GM18861 (cell line): ENCODE data around the gene SULT2B1.
"Not testable (repeated sequence)": the region's sequence is repeated elsewhere in the genome, so short reads cannot be mapped to it uniquely, and the experiment has no call there.

Source experiments
- ATAC-seq: cut with Tn5 transposase; IDR thresholded peaks from one replicate; pipeline ENCODE4 v1.9.1; 2021; ENCODE audit not compliant: unreplicated experiment

Gene SULT2B1

DNA sequence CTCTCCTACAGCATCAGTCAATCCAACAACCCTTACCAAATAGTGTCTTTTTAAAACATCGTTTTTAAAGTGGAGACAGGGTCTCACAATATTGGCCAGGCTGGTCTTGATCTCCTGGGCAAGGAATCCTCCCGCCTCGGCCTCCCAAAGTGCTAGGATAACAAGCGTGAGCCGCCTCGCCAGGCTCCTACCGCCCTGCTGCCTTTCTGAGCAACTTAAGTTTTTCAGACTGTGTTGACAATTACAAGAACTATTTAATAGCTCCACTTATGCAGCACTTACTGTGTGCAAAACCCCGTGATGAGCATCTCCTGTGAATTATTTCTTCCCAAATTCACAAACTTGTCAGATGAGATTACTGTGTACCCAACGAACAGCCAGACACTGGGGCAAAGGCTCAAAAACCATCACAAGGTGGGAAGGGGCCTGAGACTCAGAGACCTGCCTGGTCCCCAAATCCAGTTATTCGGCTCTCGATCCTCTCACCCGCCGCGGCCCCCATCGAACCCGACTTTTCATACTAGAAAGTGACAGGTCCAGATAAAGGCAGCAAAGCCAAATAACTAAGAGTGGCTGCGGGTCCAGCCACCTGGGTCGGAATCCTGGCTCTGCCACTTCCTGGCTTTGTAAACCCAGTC is 66.4 kb downstream of the SULT2B1 start:
- no peak for ATAC-seq

DNA sequence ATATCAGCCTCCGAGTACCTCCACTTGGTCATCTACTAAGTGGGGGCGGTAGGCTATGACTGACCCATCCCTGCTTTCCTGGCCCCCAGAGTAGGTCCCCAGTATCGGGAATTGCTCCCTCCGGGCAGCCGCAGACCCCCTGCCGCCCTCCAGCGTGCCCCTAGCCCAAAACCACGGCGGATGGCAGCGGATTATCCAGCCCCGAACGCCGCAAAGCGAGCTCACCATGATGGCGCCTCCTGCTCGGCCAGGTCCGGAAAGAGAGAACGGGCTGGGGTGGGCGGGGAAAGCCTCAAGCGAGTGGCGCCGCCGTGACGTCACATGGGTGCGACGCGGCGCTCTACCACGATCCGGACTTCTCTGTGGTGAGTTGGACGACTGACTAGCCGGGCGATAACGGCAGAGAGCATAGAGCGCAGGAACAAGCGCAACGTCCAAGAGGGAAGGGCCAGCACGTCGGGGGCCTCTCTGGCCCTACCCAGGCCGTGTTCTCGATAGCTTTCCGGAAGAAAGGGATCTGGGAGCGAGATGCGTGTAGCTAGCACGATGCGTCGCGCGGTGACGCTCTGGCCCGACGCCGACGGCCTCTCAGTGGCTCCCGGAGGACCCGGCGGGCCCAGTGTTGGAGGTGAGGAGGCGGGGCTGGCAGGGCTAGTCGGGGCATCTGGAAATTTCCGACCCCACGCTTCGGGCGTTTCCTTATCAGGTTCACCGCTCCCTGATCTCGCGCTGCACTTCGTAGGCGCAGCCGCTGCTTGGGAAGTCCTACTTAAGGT is 67.1 kb downstream of the SULT2B1 start, which contains the start of the genes RPL18 and SPHK2:
RPL18 (minus strand) TSS at position 263 of the 776 bp plus-strand sequence; CDS start at position 228, 35 bp downstream.
SPHK2 (plus strand) TSS at position 591 of the 776 bp plus-strand sequence. CDS start 1,009 bp downstream, outside the sequence.
- peak; percentile 87 for ATAC-seq

DNA sequence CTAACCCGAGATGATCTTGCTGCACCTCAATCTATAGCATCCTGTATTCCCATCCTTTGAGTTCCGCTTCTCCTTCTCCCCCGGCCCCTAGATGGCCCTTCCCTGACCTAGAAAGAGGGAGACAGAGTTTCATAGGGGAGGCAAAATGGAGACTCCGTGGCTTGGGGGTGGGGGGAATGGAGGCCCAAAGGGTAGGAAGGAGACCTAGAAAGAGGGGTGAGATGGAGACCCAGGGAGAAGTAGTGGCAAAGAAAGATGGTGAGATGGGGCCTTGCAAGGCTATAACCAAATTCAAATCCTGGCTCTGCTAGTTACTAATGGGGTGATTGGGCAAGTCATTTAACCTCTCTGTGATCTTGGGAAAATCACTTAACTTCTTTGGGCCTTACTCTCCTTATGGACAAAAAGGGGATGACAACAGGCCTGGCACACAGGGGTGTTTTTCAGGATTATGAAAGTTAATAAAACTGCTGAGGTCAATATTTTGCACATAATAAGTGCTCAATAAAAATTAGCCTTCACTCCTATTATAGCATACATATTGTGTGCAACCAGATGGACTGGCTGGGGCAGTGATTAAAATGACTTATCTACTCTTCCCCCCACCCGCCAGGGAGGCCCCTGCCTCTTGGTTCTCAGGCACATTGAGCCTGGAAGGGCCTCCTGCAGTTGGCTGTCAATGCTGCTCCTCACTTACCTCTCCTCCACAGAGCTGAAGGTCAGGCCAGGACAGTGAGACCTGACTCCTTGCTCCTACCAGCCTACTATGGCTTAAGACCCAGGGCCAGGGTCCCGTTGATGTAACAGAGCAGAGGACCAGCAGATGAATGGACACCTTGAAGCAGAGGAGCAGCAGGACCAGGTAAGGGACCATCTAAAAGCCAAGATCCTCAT is 68.0 kb downstream of the SULT2B1 start:
- ATAC-seq = no peak

DNA sequence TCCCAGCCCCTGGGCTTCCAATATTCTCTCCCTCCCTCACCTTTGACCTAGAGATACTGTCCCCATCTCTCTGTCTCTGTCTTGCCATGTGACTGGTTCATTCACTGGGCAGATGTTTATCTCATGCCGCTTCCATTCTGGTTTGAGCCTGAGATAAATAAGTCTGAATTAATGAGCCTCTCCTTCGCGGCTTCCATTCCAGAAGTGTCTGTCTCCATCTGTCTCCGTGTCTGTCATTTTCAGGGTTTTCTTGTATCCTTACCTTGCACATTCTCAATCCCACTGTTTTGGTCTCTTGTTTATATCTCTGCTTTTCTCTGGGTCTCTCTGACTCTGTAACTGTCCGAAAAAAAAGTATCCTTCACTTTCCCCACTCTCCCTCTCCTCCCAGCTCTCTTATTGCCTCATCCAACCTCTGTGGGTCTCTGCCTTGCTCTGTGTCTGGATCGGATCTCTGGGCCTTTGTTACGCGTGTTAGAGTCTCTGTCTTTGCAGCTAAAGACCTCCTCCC is 71.6 kb downstream of the SULT2B1 start:
- no peak for ATAC-seq

DNA sequence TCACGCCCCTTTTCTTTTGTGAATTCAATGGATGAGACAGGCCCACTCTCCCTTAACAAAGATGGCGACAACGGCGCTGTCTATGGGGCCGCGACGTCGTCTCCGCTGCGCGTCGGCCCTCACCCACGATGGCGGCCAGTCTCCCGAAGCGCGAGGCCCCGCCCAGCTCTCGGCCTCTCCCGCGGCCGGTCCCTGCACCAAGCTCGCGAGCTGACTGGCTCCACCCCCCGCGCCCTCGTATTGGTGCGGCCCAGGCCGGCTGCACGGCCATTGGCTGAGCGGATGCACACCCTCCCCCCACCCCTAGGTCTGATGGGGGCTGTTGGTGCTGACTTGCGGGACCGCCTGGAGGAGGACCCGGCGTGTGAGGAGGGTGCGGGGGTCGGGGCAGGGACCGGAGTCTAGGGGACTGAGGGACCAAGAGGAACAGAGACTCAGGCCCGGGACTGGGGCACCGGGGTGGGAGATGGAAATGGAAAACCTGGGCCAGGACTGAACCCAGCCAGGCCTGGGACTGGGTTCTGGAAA is 72.2 kb downstream of the SULT2B1 start:
- peak; percentile 39 for ATAC-seq

DNA sequence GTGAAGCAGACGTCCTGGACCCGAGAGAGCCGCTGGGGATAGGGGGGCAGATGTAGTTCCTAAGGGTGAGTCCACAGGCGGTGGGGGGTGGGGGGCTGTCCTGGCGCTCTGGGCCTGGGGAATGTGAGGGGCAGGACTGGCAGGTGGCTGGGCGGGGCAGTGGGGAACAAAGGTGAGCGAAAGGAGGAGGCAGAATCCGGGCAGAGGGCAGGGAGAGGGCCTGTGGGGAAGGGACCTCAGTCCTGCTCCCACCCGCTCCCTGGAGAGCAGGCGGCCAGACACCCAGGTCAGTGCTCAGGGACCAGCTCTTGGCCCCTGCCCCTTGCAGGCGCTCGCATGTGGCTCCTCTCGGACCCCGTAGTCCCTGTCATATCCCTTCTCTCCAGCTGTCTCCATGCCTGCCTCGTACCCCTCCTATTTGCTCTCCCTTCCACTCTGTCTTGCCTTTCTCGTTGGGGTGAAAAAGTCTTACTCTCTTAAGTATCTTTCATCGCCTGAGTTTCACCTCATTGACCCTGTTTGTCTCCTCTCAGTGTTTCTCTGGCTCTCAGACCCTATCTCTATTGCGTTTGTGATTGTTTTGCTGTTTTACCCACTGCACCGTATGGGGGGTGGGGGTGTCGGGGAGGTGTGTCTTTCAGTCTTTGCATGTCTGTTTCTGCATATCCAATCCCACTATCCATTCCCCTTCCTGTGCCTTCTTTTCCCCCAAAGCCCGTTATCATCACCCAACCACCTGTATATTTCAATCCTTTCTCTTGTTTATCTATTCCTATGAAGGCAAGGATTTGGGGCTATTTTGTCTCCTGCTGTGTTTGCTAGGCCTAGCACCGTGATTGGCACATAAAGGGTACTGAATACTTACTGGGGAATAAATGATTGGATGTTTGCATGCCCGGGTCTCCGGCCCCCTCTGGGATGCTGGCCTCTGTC is 73.1 kb downstream of the SULT2B1 start:
- ATAC-seq = no peak

DNA sequence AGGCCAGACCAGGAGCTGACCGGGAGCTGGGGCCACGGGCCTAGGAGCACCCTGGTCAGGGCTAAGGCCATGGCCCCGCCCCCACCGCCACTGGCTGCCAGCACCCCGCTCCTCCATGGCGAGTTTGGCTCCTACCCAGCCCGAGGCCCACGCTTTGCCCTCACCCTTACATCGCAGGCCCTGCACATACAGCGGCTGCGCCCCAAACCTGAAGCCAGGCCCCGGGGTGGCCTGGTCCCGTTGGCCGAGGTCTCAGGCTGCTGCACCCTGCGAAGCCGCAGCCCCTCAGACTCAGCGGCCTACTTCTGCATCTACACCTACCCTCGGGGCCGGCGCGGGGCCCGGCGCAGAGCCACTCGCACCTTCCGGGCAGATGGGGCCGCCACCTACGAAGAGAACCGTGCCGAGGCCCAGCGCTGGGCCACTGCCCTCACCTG is 73.9 kb downstream of the SULT2B1 start:
- ATAC-seq = no peak

DNA sequence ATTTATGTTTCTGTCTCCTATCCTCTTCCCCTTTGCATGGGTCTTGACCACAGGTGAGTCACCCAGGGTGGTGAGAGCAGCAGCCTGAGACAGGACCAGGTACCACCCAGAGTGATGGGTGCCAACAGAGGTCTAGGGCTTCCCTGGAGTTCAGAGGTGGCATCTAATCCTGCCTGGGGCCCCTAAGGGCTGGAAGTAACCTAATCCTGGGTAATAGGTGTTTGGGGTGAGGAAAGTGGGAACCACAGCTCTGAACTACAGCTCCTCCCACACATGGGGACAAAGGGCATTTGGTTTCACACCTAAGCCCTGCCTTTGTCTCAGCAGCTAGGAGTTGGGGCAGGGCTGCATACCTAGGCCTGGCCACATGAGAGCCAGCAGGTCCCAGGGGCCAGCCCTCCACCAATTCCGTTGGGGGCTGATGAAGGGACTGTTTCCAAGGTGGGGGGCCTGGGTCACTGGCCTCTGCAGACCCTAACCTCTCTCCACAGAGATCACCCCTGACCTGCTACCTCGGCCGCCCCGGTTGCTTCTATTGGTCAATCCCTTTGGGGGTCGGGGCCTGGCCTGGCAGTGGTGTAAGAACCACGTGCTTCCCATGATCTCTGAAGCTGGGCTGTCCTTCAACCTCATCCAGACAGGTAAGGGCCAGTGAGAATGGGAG is 75.4 kb downstream of the SULT2B1 start:
- ATAC-seq = no peak

DNA sequence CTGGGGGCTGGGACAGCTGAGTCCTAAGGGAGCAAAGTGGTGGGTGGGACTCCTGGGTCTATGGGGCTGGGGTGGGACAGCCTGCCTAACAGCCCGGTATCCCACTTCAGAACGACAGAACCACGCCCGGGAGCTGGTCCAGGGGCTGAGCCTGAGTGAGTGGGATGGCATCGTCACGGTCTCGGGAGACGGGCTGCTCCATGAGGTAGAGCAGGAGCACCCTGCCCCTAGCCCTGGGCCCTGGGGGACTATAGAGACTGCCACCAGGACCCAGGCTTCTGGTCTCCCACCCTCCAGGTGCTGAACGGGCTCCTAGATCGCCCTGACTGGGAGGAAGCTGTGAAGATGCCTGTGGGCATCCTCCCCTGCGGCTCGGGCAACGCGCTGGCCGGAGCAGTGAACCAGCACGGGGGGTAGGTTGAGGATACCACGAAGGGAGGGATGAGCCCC is 75.9 kb downstream of the SULT2B1 start:
- no peak for ATAC-seq

DNA sequence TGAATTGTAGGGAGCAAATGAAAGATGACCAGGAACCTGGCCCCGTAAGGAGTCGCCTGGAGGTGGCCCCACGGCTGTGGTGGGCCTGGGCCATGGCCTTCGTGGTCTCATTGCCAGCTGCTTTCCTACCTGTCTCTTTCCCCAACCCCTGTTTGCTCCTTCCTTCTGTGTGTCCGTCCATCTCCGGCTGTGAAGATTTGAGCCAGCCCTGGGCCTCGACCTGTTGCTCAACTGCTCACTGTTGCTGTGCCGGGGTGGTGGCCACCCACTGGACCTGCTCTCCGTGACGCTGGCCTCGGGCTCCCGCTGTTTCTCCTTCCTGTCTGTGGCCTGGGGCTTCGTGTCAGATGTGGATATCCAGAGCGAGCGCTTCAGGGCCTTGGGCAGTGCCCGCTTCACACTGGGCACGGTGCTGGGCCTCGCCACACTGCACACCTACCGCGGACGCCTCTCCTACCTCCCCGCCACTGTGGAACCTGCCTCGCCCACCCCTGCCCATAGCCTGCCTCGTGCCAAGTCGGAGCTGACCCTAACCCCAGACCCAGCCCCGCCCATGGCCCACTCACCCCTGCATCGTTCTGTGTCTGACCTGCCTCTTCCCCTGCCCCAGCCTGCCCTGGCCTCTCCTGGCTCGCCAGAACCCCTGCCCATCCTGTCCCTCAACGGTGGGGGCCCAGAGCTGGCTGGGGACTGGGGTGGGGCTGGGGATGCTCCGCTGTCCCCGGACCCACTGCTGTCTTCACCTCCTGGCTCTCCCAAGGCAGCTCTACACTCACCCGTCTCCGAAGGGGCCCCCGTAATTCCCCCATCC is 76.7 kb downstream of the SULT2B1 start:
- ATAC-seq = no peak

DNA sequence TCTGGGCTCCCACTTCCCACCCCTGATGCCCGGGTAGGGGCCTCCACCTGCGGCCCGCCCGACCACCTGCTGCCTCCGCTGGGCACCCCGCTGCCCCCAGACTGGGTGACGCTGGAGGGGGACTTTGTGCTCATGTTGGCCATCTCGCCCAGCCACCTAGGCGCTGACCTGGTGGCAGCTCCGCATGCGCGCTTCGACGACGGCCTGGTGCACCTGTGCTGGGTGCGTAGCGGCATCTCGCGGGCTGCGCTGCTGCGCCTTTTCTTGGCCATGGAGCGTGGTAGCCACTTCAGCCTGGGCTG is 77.3 kb downstream of the SULT2B1 start:
- ATAC-seq = no peak

DNA sequence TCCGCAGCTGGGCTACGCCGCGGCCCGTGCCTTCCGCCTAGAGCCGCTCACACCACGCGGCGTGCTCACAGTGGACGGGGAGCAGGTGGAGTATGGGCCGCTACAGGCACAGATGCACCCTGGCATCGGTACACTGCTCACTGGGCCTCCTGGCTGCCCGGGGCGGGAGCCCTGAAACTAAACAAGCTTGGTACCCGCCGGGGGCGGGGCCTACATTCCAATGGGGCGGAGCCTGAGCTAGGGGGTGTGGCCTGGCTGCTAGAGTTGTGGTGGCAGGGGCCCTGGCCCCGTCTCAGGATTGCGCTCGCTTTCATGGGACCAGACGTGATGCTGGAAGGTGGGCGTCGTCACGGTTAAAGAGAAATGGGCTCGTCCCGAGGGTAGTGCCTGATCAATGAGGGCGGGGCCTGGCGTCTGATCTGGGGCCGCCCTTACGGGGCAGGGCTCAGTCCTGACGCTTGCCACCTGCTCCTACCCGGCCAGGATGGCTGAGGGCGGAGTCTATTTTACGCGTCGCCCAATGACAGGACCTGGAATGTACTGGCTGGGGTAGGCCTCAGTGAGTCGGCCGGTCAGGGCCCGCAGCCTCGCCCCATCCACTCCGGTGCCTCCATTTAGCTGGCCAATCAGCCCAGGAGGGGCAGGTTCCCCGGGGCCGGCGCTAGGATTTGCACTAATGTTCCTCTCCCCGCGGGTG is 77.8 kb downstream of the SULT2B1 start:
- no peak for ATAC-seq

DNA sequence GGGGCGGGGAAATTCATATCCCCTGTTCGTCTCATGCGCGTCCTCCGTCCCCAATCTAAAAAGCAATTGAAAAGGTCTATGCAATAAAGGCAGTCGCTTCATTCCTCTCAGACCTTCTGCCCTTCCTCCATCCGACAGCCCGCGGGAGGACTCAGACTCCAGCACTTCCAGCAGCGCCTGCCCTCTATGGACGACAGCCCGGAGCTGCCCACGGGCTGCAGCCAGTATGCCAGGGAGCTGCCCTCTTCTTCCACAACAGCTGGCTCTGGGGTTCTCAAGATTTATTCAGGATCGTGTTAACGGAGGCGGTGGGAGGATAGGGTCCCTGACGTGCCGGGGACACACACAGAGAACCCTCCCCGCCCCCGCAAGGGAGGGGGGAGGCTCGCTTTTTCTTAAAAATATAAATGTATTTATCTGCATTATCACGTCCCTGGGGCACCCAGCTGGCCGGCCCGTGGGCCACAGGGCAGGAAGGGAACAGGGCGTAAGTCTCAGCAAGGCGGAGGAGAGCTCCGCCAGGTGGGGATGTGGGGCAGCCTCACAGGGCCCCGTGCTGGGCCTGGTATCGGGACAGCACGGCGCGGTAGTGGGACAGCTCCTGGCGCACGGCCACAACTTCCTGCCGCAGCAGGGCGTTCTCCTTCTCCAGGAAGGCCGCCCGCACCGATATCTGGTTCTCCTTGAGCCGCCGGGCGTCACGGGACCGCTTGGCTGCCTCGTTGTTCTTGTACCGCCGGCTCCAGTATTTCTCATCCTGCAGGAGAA is 78.5 kb downstream of the SULT2B1 start:
- ATAC-seq = no peak

DNA sequence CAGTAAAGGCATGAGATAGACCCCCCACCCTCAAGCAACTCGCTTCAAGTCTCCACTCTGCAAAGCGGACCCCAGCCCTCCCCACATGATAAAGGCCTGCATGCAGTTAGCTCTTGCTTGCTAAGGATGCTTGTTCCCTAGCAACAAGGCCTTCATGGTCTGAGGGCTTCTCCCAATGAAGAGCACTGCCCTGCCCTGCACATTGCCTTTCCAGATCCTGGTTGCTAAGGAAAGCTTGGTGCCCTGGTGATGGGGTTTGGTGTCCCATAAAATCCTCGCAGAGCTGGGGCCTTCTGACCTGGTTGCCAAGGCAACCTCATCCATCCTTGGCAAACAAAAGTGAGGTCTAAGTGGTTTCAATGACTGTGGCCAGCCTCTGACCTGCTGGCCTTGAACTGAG is 79.3 kb downstream of the SULT2B1 start:
- ATAC-seq = no peak

DNA sequence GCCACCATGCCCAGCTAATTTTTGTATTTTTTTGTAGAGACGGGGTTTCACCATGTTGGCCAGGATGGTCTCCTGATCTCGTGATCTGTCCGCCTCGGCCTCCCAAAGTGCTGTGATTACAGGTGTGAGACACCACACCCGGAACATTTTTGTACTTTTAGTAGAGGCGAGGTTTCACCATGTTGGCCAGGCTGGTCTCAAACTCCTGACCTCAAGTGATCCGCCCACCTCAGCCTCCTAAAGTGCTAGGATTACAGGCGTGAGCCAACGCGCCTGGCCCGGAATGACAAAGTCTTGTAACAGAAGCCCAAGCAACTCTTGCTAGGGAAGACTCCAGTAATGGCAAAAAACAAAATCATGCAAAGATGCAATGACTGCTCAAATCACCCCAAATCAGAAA is 80.3 kb downstream of the SULT2B1 start:
- ATAC-seq = not testable (repeated sequence)

DNA sequence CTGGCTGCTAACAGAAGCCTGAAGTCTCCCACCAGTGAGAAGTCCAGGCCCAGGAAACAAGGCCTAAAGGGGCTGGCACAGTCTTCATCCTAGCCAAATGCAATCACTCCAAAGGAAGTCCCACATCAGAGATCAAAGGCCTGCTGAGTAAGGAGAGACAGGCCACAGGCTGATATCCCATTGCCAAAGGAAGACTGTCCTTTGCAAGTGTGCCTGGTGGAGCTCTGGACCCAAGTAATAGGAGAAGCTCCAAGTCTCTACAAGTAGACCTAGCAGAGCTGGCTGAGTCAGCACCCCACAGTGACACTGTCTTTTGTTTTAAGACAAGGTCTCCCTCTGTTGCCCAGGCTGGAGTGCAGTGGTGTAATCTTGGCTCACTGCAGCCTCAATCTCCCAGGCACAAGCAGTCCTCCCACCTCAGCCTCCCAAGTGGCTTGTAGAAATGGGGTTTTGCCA is 80.7 kb downstream of the SULT2B1 start:
- ATAC-seq = no peak
